IMR-90 (cell line): ENCODE data around the gene NPLOC4. TPM values are rescaled to one million over a fixed set of nuclear protein-coding genes. Genes with fewer than 3 reads are reported as not detected.

Source experiments
- ATAC-seq: fragments of 200-7000 bp; cut with Tn5 transposase; 2 replicates; pipeline ENCODE4 v1.9.1; 2020; ENCODE audit warnings: low read depth, mild to moderate bottlenecking, moderate library complexity
- BruUV-seq: library from RNA; stranded (reverse); fragments of 400-500 nt; replicated peaks from 2 replicates; lab custom pipeline; 2021; lab: Mats Ljungman, UMichigan
- CTCF ChIA-PET: fragments of 300-600 bp; formaldehyde crosslinking; extraction: SDS; loops from one replicate; lab custom pipeline; 2021; ENCODE audit warnings: antibody characterized with exemption; lab: Yijun Ruan, JAX
- POLR2A ChIA-PET: fragments of 300-600 bp; sonication (Branson Sonifier 250); formaldehyde crosslinking; loops from one replicate; lab custom pipeline; 2022; ENCODE audit warnings: antibody characterized with exemption; ENCODE audit not compliant: unreplicated experiment; lab: Charles Lee
- DNase-seq: peaks from one replicate; pipeline ENCODE4 v3.0.0; 2013
- H2AFZ ChIP-seq: replicated peaks from 2 replicates; pipeline ENCODE3; 2013; ENCODE audit warnings: low read length, mild to moderate bottlenecking; ENCODE audit not compliant: poor library complexity
- H2AK5ac ChIP-seq: 2 replicates; pipeline ENCODE4 v1.6.1; 2013; ENCODE audit warnings: low read depth, low read length, inconsistent platforms
- H2AK9ac ChIP-seq: replicated peaks from 2 replicates; pipeline ENCODE3; 2013; ENCODE audit warnings: mild to moderate bottlenecking, low read depth, low read length, moderate library complexity; ENCODE audit not compliant: poor library complexity
- H2BK120ac ChIP-seq: 2 replicates; pipeline ENCODE4 v1.6.1; 2013; ENCODE audit warnings: low read depth, low read length, inconsistent platforms
- H2BK15ac ChIP-seq: 3 replicates; pipeline ENCODE4 v1.6.1; 2013; ENCODE audit warnings: low read depth, low read length, inconsistent platforms
- H2BK20ac ChIP-seq: 2 replicates; pipeline ENCODE4 v1.6.1; 2013; ENCODE audit warnings: low read depth, mild to moderate bottlenecking, inconsistent platforms, low read length, moderate library complexity
- H2BK5ac ChIP-seq: 2 replicates; pipeline ENCODE4 v1.6.1; 2013; ENCODE audit warnings: mild to moderate bottlenecking, low read depth, low read length, inconsistent platforms; ENCODE audit not compliant: poor library complexity, severe bottlenecking
- H3K14ac ChIP-seq: replicated peaks from 2 replicates; pipeline ENCODE4 v1.6.1; 2013; ENCODE audit warnings: low read depth, low read length, inconsistent platforms
- H3K18ac ChIP-seq: 2 replicates; pipeline ENCODE4 v1.6.1; 2013; ENCODE audit warnings: low read depth, low read length, control low read depth
- H3K23ac ChIP-seq: 2 replicates; pipeline ENCODE4 v1.6.1; 2013; ENCODE audit warnings: low read depth, low read length, inconsistent platforms
- H3K27ac ChIP-seq: 2 replicates; pipeline ENCODE4 v1.5.1; 2013; ENCODE audit warnings: mild to moderate bottlenecking, control low read depth, low read length; ENCODE audit not compliant: insufficient read depth
- H3K27me3 ChIP-seq: 2 replicates; pipeline ENCODE4 v1.6.1; 2013; ENCODE audit warnings: low read length; ENCODE audit not compliant: control insufficient read depth, insufficient read depth
- H3K36me3 ChIP-seq: 2 replicates; pipeline ENCODE4 v1.6.1; 2013; ENCODE audit warnings: low read length, mixed read lengths; ENCODE audit not compliant: control insufficient read depth, insufficient read depth
- H3K4ac ChIP-seq: 2 replicates; pipeline ENCODE4 v1.6.1; 2013; ENCODE audit warnings: low read depth, low read length, inconsistent platforms
- H3K4me1 ChIP-seq: 2 replicates; pipeline ENCODE4 v1.6.1; 2013; ENCODE audit warnings: low read length, mixed read lengths; ENCODE audit not compliant: control insufficient read depth, insufficient read depth
- H3K4me2 ChIP-seq: 2 replicates; pipeline ENCODE4 v1.6.1; 2013; ENCODE audit warnings: low read depth, mild to moderate bottlenecking, control low read depth, low read length, moderate library complexity
- H3K4me3 ChIP-seq: 2 replicates; pipeline ENCODE4 v1.5.1; 2013; ENCODE audit warnings: low read depth, mild to moderate bottlenecking, control low read depth, low read length, moderate library complexity; ENCODE audit not compliant: insufficient read depth
- H3K56ac ChIP-seq: 2 replicates; pipeline ENCODE4 v1.6.1; 2013; ENCODE audit warnings: low read length, inconsistent platforms; ENCODE audit not compliant: insufficient read depth; ENCODE audit errors: extremely low read depth
- H3K79me1 ChIP-seq, 2 experiments: 2 replicates each; pipeline ENCODE4 v1.6.1; 2013; ENCODE audit warnings: low read length in 2 of 2, inconsistent platforms in 1 of 2, low read depth in 1 of 2
- H3K9ac ChIP-seq: 2 replicates; pipeline ENCODE4 v1.6.1; 2013; ENCODE audit warnings: low read depth, low read length, control low read depth
- H3K9me1 ChIP-seq: 2 replicates; pipeline ENCODE4 v1.6.1; 2013; ENCODE audit warnings: low read length, inconsistent platforms; ENCODE audit not compliant: insufficient read depth
- H3K9me3 ChIP-seq: 2 replicates; pipeline ENCODE4 v1.6.1; 2013; ENCODE audit warnings: low read length; ENCODE audit not compliant: control insufficient read depth, insufficient read depth
- H4K20me1 ChIP-seq: 2 replicates; pipeline ENCODE4 v1.6.1; 2013; ENCODE audit warnings: low read length, inconsistent platforms; ENCODE audit not compliant: insufficient read depth
- H4K5ac ChIP-seq: 2 replicates; pipeline ENCODE4 v1.6.1; 2013; ENCODE audit warnings: mild to moderate bottlenecking, low read depth, low read length, control low read depth
- H4K8ac ChIP-seq, 2 experiments: 2 replicates each; pipeline ENCODE4 v1.6.1; 2013; ENCODE audit warnings: low read depth in 2 of 2, low read length in 2 of 2, control low read depth in 1 of 2, inconsistent platforms in 1 of 2
- H4K91ac ChIP-seq: 2 replicates; pipeline ENCODE4 v1.6.1; 2013; ENCODE audit warnings: low read depth, low read length, inconsistent platforms; ENCODE audit not compliant: insufficient read depth
- BHLHE40 ChIP-seq: fragments of 150-350 bp; IDR thresholded peaks from 2 replicates; pipeline ENCODE4 v1.6.1; 2016; ENCODE audit warnings: mild to moderate bottlenecking, low read depth, low read length
- CEBPB ChIP-seq: IDR thresholded peaks from 2 replicates; pipeline ENCODE4 v1.6.1; 2012; ENCODE audit warnings: low read depth, low read length, improper control_type of control experiment
- CHD1 ChIP-seq: IDR thresholded peaks from 2 replicates; pipeline ENCODE4 v1.6.1; 2012; ENCODE audit warnings: low read depth, low read length, improper control_type of control experiment
- FOS ChIP-seq: fragments of 150-350 bp; IDR thresholded peaks from 2 replicates; pipeline ENCODE4 v1.6.1; 2016; ENCODE audit warnings: low read depth, low read length
- MAFK ChIP-seq: IDR thresholded peaks from 2 replicates; pipeline ENCODE4 v1.6.1; 2012; ENCODE audit warnings: low read depth, low read length, improper control_type of control experiment
- MAZ ChIP-seq: IDR thresholded peaks from 2 replicates; pipeline ENCODE4 v1.6.1; 2012; ENCODE audit warnings: low read depth, mild to moderate bottlenecking, low read length, improper control_type of control experiment, moderate library complexity, borderline replicate concordance
- MXI1 ChIP-seq: IDR thresholded peaks from 2 replicates; pipeline ENCODE4 v1.6.1; 2012; ENCODE audit warnings: low read depth, mild to moderate bottlenecking, low read length, moderate library complexity, borderline replicate concordance
- NFE2L2 ChIP-seq: fragments of 150-350 bp; IDR thresholded peaks from 2 replicates; pipeline ENCODE4 v1.6.1; 2016; ENCODE audit warnings: low read depth, mild to moderate bottlenecking, low read length
- POLR2A ChIP-seq: IDR thresholded peaks from 2 replicates; pipeline ENCODE4 v1.6.1; 2012; ENCODE audit warnings: mild to moderate bottlenecking, low read depth, low read length
- RAD21 ChIP-seq: IDR thresholded peaks from 2 replicates; pipeline ENCODE4 v1.6.1; 2012; ENCODE audit warnings: low read length, improper control_type of control experiment
- RFX5 ChIP-seq: IDR thresholded peaks from 2 replicates; pipeline ENCODE4 v1.8.0; 2012; ENCODE audit warnings: low read depth, mild to moderate bottlenecking, low read length, moderate library complexity
- SMC3 ChIP-seq: fragments of 150-350 bp; IDR thresholded peaks from 2 replicates; pipeline ENCODE4 v1.6.1; 2016; ENCODE audit warnings: low read depth, mild to moderate bottlenecking, antibody characterized with exemption, low read length, moderate library complexity
- WGBS, 2 experiments: methylation state at CpG; one replicate each; pipeline versions ENCODE4 v1.1.5 to v1.1.7; 2013; ENCODE audit warnings: missing lambda C conversion rate in 2 of 2; ENCODE audit not compliant: insufficient read length in 1 of 2; ENCODE audit errors: extremely low coverage in 2 of 2; 5-methylcytosine and 5-hydroxymethylcytosine counted together
- dilution Hi-C: fragments of 300-500 bp; cut with HindIII; formaldehyde crosslinking; loops from one replicate; pipeline ENCODE4 v1.14.3; 2018; ENCODE audit warnings: low sequenced_read_pairs; ENCODE audit not compliant: unreplicated experiment
- in situ Hi-C: fragments of 300-500 bp; cut with MboI; formaldehyde crosslinking; loops from 3 replicates; pipeline ENCODE4 v1.14.3; 2019; ENCODE audit warnings: low sequenced_read_pairs, inconsistent platforms, mixed read lengths
- intact Hi-C: fragments of 100-400 bp; cut with micrococcal nuclease; formaldehyde crosslinking; loops from 2 replicates; pipeline ENCODE4 v1.10.0; 2022
- polyA plus RNA-seq, 3 experiments: library from polyadenylated mRNA; depleted of rRNA; stranded (reverse); fragments of >200 nt; gene quantifications; 2 replicates each; pipeline ENCODE4 v1.2.3, GENCODE V29; 2012; ENCODE audit warnings: low replicate concordance in 1 of 3
- total RNA-seq: library from RNA; depleted of rRNA; stranded (reverse); fragments of >200 nt; gene quantifications from 2 replicates; pipeline ENCODE4 v1.2.3, GENCODE V29; 2012
- TF ChIP-seq, protein P1 (sequence below): conservative IDR thresholded peaks from 2 replicates; pipeline ENCODE4 v1.5.1; 2012; ENCODE audit warnings: mild to moderate bottlenecking, low read depth, low read length, improper control_type of control experiment
- TF ChIP-seq, protein P2 (sequence below): fragments of 150-350 bp; IDR thresholded peaks from 2 replicates; pipeline ENCODE4 v1.6.1; 2017; ENCODE audit warnings: mild to moderate bottlenecking, antibody characterized with exemption, low read length, low read depth
- TF ChIP-seq, protein P3 (sequence below): fragments of 150-350 bp; IDR thresholded peaks from 2 replicates; pipeline ENCODE4 v1.6.1; 2016; ENCODE audit warnings: low read depth, mild to moderate bottlenecking, low read length, moderate library complexity, borderline replicate concordance

NPLOC4 gene
- total and polyA plus RNA-seq, 2 of the 4 experiments (the other 2 are of a cell fraction) = 70.4 to 78.3 TPM

DNA sequence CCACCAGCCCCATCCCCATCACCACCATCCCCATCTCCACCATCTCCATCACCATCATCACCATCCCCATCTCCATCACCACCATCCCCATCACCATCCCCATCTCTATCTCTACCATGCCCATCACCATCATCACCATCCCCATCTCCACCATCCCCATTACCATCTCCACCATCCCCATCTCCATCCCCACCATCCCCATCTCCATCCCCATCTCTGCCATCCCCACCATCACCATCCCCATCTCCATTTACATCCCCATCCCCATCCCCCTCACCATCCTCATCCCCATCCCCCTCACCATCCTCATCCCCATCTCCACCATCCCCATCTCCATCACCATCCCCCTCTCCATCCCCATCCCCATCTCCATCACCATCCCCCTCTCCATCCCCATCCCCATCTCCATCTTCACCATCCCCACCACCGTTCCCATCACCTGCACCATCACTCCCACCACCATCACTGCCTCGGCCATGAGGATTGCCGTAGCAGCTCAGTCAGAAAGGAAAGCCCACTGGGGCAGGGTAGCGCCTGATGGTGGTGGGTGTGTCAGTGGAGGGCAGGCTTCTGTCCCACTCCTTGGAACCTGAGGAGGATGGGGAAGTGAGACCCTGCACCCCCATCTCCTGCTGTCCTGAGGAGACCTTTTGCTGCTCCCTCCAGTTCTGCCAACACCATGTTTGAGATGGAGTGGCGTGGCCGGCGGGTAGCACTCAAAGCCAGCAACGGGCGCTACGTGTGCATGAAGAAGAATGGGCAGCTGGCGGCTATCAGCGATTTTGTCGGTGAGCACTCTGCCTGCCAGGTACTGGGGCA, 101.2 kb downstream of the NPLOC4 start:
- H3K4me2 ChIP-seq = no peak overlapping the region
- no peak overlapping the region for H2AFZ ChIP-seq
- no peaks in the 10 kb centered on the region for H3K4me1 ChIP-seq
- ChIA-PET POLR2A (interaction anchor here (0.6 kb wide), 2 partner anchors 24 to 287 kb away, joined by 3 to 10 read pairs; no protein-coding TSS in a partner anchor), CTCF (no interaction called here)
- H4K8ac ChIP-seq = no peak overlapping the region
- no peak overlapping the region for H3K27ac ChIP-seq
- H3K9me3 ChIP-seq = no peaks in the 10 kb centered on the region
- H3K9ac ChIP-seq = no peak overlapping the region
- H3K56ac ChIP-seq = no peak overlapping the region
- H2BK120ac ChIP-seq = no peak overlapping the region
- H3K18ac ChIP-seq = no peak overlapping the region
- no peak overlapping the region for H2BK20ac ChIP-seq
- H3K14ac ChIP-seq = no peak overlapping the region
- ATAC-seq (no peak), DNase-seq (no peak)
- WGBS, 2 experiments = 80% methylated on average over 2 of the region's 13 CpGs; no CpG with 5 or more reads in 1 of the 2 experiments
- H3K4me3 ChIP-seq = no peak overlapping the region
- H3K79me1 ChIP-seq = no peaks in the 10 kb centered on the region
- H2AK5ac ChIP-seq = no peak overlapping the region
- peaks cover 7% of the 10 kb centered on the region; the same call in 1 of the 2 replicates for H4K20me1 ChIP-seq
- in situ Hi-C loops (no loop called here), intact Hi-C loops (no loop called here), dilution Hi-C loops (no loop called here)
- no peak overlapping the region for H3K23ac ChIP-seq
- H4K91ac ChIP-seq = no peak overlapping the region
- peak overlapping the region; percentile 87 for H2AK9ac ChIP-seq
- no peak overlapping the region for H2BK15ac ChIP-seq
- H3K9me1 ChIP-seq = no peaks in the 10 kb centered on the region
- BruUV-seq = no TSS peak
- peaks cover 10% of the 10 kb centered on the region; the same call in 1 of the 2 replicates for H3K27me3 ChIP-seq
- no peak overlapping the region for H4K5ac ChIP-seq
- no peak overlapping the region for H3K4ac ChIP-seq
- peak overlapping the region; percentile 33 for H2BK5ac ChIP-seq
- peaks cover 11% of the 10 kb centered on the region; the same call in 1 of the 2 replicates for H3K36me3 ChIP-seq
- TF ChIP-seq MAFK (no peak), CHD1 (no peak), NFE2L2 (no peak), BHLHE40 (no peak), MXI1 (no peak), SMC3 (no peak), MAZ (no peak), POLR2A (no peak), RAD21 (no peak), RFX5 (no peak), CEBPB (no peak), FOS (no peak)
- TF ChIP-seq, protein P1, sequence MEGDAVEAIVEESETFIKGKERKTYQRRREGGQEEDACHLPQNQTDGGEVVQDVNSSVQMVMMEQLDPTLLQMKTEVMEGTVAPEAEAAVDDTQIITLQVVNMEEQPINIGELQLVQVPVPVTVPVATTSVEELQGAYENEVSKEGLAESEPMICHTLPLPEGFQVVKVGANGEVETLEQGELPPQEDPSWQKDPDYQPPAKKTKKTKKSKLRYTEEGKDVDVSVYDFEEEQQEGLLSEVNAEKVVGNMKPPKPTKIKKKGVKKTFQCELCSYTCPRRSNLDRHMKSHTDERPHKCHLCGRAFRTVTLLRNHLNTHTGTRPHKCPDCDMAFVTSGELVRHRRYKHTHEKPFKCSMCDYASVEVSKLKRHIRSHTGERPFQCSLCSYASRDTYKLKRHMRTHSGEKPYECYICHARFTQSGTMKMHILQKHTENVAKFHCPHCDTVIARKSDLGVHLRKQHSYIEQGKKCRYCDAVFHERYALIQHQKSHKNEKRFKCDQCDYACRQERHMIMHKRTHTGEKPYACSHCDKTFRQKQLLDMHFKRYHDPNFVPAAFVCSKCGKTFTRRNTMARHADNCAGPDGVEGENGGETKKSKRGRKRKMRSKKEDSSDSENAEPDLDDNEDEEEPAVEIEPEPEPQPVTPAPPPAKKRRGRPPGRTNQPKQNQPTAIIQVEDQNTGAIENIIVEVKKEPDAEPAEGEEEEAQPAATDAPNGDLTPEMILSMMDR = no peak
- TF ChIP-seq, protein P2, sequence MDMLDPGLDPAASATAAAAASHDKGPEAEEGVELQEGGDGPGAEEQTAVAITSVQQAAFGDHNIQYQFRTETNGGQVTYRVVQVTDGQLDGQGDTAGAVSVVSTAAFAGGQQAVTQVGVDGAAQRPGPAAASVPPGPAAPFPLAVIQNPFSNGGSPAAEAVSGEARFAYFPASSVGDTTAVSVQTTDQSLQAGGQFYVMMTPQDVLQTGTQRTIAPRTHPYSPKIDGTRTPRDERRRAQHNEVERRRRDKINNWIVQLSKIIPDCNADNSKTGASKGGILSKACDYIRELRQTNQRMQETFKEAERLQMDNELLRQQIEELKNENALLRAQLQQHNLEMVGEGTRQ = no peak
- TF ChIP-seq, protein P3, sequence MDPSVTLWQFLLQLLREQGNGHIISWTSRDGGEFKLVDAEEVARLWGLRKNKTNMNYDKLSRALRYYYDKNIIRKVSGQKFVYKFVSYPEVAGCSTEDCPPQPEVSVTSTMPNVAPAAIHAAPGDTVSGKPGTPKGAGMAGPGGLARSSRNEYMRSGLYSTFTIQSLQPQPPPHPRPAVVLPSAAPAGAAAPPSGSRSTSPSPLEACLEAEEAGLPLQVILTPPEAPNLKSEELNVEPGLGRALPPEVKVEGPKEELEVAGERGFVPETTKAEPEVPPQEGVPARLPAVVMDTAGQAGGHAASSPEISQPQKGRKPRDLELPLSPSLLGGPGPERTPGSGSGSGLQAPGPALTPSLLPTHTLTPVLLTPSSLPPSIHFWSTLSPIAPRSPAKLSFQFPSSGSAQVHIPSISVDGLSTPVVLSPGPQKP = no peak
